ENCODE results near the gene INPP1. TPM values are rescaled to one million over a fixed set of nuclear protein-coding genes. Genes with fewer than 3 reads are reported as not detected.

INPP1 gene
- total RNA-seq, 4 donors from 2014 or later: 11.6 to 30.4 (median 17.4) TPM

DNA sequence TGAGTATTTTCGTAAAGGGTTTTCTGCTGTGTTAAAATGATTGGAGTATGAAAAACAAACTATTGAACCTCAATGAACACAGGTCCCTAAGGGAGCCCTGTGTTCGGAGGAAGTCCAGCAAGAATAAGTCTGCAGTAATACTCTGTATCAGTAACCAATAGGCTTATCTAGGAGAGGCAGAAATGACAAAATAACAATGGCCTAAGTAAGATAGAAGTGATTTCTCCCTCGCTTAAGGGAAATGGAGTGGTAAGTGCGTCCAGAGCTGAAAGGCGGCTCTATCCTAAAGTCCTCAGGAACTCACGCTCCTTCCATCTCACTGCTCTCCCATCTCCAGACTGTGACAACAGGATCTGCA lies 35.5 kb downstream of the INPP1 start:
- DNase-seq (ENCODE audit: low spot score): no peak
- no peak for TF ChIP-seq CTCF (IDR thresholded peaks at IDR 0.05)
- no peak for ATAC-seq (ENCODE audit: low FRiP score)

GRCh38 chr2:190379249-190379964 lies 36.0 kb downstream of the INPP1 start:
- ATAC-seq (ENCODE audit: low FRiP score) (no peak), DNase-seq (ENCODE audit: low spot score) (no peak)
- TF ChIP-seq CTCF (IDR thresholded peaks at IDR 0.05): no peak

DNA sequence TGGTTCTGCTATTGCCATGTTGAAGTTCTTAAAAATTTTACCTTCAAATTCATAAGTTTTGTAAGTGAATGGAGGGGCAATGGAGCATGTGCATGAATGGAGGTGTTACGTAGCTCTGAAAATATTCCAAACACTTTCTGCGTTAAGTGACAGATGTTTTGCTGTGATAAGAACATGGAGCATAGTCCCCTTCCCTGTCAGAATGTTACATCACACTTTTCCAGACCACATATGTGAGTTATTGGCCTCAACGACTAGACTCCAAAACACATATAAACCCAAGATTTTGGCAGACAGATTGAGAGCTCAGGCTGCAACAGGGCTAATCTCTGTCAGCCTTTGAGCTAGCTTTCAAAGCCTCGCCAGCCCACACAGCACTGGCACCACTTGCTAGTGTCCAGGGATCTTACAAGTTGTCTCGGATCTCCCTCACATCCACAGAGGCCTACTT lies 37.6 kb downstream of the INPP1 start:
- ATAC-seq (ENCODE audit: low FRiP score) (no peak), DNase-seq (ENCODE audit: low spot score) (no peak)
- TF ChIP-seq CTCF (IDR thresholded peaks at IDR 0.05): no peak

DNA sequence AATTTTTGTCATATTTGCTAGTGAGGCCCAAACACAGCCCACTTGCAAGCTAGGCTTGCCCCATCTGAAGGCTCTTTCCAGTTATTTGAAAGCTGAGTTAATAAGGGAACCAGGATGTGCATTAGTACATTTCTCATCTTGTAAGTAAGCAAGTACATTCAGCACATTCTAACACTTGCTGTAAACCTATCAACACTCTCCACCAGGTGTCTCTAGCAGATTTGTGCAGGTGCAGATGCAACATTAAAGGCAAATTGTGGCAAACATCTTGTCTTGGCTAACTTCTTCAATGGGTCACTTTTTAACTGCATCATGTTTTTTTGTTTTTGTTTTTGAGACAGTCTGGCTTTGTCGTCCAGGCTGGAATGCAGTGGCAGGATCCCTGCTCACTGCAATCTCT lies 39.5 kb downstream of the INPP1 start:
- no peak for TF ChIP-seq CTCF (IDR thresholded peaks at IDR 0.05)
- DNase-seq (ENCODE audit: low spot score) (no peak), ATAC-seq (ENCODE audit: low FRiP score) (no peak)

DNA sequence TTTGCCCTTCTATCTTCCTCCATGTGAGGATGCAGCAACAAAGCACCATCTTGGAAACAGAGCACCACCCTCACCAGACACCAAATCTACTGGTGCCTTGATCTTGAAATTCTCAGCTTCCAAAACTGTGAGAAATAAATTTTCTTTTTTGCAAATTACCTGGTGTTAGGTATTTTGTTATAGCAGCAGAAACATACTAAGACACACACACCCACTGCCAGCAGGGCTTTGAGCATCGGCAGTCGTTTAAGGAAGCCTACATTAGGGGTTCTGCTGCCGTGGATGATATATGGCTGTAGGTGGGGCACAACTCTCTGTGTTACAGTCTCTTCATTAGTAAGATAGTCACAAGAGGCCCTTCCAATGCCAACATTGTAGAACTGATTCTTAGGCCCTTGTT lies 44.0 kb downstream of the INPP1 start:
- ATAC-seq (ENCODE audit: low FRiP score): no peak
- no peak for TF ChIP-seq CTCF (IDR thresholded peaks at IDR 0.05)

GRCh38 chr2:190396271-190396670 lies 52.9 kb downstream of the INPP1 start:
- no peak for DNase-seq (ENCODE audit: low spot score)
- no peak for TF ChIP-seq CTCF (IDR thresholded peaks at IDR 0.05)
- no peak for ATAC-seq (ENCODE audit: low FRiP score)

More for the DNA sequence above, 44.0 kb downstream of the INPP1 start:
- DNase-seq (ENCODE audit: low spot score): no peak

GRCh38 chr2:190402986-190403603 lies 59.7 kb downstream of the INPP1 start:
- ATAC-seq (ENCODE audit: low FRiP score) (no peak), DNase-seq (ENCODE audit: low spot score) (no peak)
- TF ChIP-seq CTCF (IDR thresholded peaks at IDR 0.05): no peak
